WTC11 (cell line): ENCODE measurements around the gene BAIAP2L1.

Experiments
- CBFB ChIP-seq: sonication (generic); formaldehyde crosslinking; IDR thresholded peaks from 2 replicates; pipeline ENCODE4 v1.8.1; 2022; ENCODE audit warnings: mild to moderate bottlenecking, low read depth, missing genetic modification reagents
- CREM ChIP-seq: sonication (generic); formaldehyde crosslinking; IDR thresholded peaks from 2 replicates; pipeline ENCODE4 v1.8.1; 2022; ENCODE audit warnings: mild to moderate bottlenecking, missing genetic modification reagents, moderate library complexity
- CTCF ChIP-seq: fragments of 200-600 bp; IDR thresholded peaks from 2 replicates; pipeline ENCODE4 v1.8.0; 2022; ENCODE audit warnings: antibody characterized with exemption
- ETV6 ChIP-seq: sonication (generic); formaldehyde crosslinking; IDR thresholded peaks from 2 replicates; pipeline ENCODE4 v1.8.1; 2022; ENCODE audit warnings: mild to moderate bottlenecking, missing genetic modification reagents
- GABPB1 ChIP-seq: sonication (generic); formaldehyde crosslinking; IDR thresholded peaks from 2 replicates; pipeline ENCODE4 v1.8.1; 2023; ENCODE audit warnings: mild to moderate bottlenecking, missing genetic modification reagents
- IRF2 ChIP-seq: sonication (generic); formaldehyde crosslinking; IDR thresholded peaks from 2 replicates; pipeline ENCODE4 v1.8.0; 2022; ENCODE audit warnings: low read depth, missing genetic modification reagents, borderline replicate concordance
- KAT7 ChIP-seq: sonication (generic); formaldehyde crosslinking; IDR thresholded peaks from 2 replicates; pipeline ENCODE4 v1.8.1; 2023; ENCODE audit warnings: missing genetic modification reagents, mild to moderate bottlenecking, borderline replicate concordance
- MXD4 ChIP-seq: fragments of 250-450 bp; sonication (Bioruptor Pico); IDR thresholded peaks from 2 replicates; pipeline ENCODE4 v1.8.0; 2021; ENCODE audit warnings: mild to moderate bottlenecking, moderate library complexity, borderline replicate concordance
- NR3C1 ChIP-seq: sonication (generic); formaldehyde crosslinking; conservative IDR thresholded peaks from 2 replicates; pipeline ENCODE4 v1.8.1; 2023; ENCODE audit warnings: low read depth, mild to moderate bottlenecking, missing genetic modification reagents
- SP1 ChIP-seq: sonication (generic); formaldehyde crosslinking; conservative IDR thresholded peaks from 2 replicates; pipeline ENCODE4 v1.8.1; 2022; ENCODE audit warnings: missing genetic modification reagents
- ZBTB21 ChIP-seq: sonication (generic); formaldehyde crosslinking; IDR thresholded peaks from 2 replicates; pipeline ENCODE4 v1.8.1; 2023; ENCODE audit warnings: mild to moderate bottlenecking, missing genetic modification reagents, borderline replicate concordance
- TF ChIP-seq, protein P1 (sequence below): sonication (generic); formaldehyde crosslinking; IDR thresholded peaks from 2 replicates; pipeline ENCODE4 v1.8.1; 2022; ENCODE audit warnings: low read depth, mild to moderate bottlenecking, moderate library complexity, missing genetic modification reagents, borderline replicate concordance
- TF ChIP-seq, protein P2 (sequence below): sonication (generic); formaldehyde crosslinking; IDR thresholded peaks from 2 replicates; pipeline ENCODE4 v1.8.1; 2023; ENCODE audit warnings: mild to moderate bottlenecking, missing genetic modification reagents, moderate library complexity

GRCh38 chr7:98395481-98395880 lies 5.4 kb downstream of the BAIAP2L1 start:
- TF ChIP-seq CREM: no peak
- TF ChIP-seq, protein P1, sequence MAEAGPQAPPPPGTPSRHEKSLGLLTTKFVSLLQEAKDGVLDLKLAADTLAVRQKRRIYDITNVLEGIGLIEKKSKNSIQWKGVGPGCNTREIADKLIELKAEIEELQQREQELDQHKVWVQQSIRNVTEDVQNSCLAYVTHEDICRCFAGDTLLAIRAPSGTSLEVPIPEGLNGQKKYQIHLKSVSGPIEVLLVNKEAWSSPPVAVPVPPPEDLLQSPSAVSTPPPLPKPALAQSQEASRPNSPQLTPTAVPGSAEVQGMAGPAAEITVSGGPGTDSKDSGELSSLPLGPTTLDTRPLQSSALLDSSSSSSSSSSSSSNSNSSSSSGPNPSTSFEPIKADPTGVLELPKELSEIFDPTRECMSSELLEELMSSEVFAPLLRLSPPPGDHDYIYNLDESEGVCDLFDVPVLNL (CRISPR knock-in tag): no peak
- no peak for TF ChIP-seq NR3C1
- no peak for TF ChIP-seq SP1
- no peak for TF ChIP-seq CTCF
- TF ChIP-seq KAT7 (CRISPR knock-in tag): no peak
- no peak for TF ChIP-seq GABPB1 (CRISPR knock-in tag)
- no peak for TF ChIP-seq MXD4 (CRISPR knock-in tag)
- no peak for TF ChIP-seq CBFB (CRISPR knock-in tag)
- TF ChIP-seq IRF2 (CRISPR knock-in tag): no peak
- TF ChIP-seq, protein P2, sequence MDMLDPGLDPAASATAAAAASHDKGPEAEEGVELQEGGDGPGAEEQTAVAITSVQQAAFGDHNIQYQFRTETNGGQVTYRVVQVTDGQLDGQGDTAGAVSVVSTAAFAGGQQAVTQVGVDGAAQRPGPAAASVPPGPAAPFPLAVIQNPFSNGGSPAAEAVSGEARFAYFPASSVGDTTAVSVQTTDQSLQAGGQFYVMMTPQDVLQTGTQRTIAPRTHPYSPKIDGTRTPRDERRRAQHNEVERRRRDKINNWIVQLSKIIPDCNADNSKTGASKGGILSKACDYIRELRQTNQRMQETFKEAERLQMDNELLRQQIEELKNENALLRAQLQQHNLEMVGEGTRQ: no peak
- TF ChIP-seq ZBTB21: no peak
- TF ChIP-seq ETV6 (CRISPR knock-in tag): no peak
